Stimulated activated CD8-positive, alpha-beta memory T cell treated with anti-CD3 and anti-CD28 coated beads, Interleukin-15, amount 100 ng/mL, for 1 hour (primary cell): Measurements from ENCODE around the gene MYOM3.
A peak's percentile ranks its signal among the peaks of the same experiment; 100 is the strongest.
"Not testable (repeated sequence)": the region's sequence is repeated elsewhere in the genome, so short reads cannot be mapped to it uniquely, and the experiment has no call there.

Experiments used
- DNase-seq: peaks from one replicate; pipeline ENCODE4 v3.0.0-alpha.2; 2020; ENCODE audit warnings: low read depth

MYOM3 gene

GRCh38 chr1:24071941-24072340 lies 40.0 kb downstream of the MYOM3 start:
- no peak for DNase-seq

DNA sequence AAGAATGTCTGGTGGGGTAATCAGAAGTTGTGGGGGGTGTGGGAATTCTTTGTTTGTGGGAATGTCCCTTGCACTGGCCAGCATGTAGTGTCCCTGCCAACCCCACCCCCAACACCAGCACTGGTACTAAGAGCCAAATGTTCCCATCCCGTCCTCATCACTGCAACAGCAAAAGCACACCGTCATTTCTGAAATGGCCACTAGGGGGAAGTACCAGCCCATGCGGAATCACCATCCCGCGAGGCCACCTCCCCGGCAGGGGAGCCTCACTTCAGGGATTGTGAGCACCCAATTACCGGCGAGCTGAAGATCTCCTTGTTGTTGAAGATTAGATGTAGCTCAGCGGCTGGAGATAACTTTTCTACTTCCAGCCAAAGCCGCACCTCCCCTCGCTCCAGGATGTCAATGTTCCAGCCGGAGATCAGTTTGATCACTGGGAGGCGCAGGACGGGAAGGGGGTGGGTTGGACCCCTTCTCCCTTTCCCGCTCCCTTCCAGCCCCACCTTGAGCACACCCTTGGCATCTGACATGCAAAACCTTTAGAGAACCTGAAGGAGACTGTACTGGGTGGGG lies 41.0 kb downstream of the MYOM3 start:
- DNase-seq: peak; percentile 52

GRCh38 chr1:24069817-24070216 lies 42.1 kb downstream of the MYOM3 start:
- no peak for DNase-seq

DNA sequence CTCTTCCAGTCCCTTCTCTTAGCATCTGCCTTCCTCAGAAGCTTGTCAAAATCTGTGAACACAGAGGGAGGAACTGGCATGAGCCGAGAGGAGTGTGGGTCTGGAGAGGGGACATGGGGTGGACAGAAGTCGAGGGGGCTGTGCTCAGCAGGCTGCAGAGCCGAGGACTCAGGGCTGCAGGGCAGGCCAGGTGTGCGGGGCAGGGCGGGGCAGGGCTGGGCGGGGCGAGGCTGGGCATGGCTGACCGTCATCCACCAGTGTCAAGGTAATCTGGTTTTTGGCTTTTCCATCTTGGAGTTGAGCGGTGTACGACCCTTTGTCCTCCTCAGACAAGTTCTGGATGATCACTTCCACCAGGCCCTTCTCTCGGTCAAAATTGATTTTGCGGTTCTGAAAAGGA lies 44.0 kb downstream of the MYOM3 start:
- no peak for DNase-seq

GRCh38 chr1:24065304-24065703 lies 46.6 kb downstream of the MYOM3 start:
- DNase-seq: no peak

DNA sequence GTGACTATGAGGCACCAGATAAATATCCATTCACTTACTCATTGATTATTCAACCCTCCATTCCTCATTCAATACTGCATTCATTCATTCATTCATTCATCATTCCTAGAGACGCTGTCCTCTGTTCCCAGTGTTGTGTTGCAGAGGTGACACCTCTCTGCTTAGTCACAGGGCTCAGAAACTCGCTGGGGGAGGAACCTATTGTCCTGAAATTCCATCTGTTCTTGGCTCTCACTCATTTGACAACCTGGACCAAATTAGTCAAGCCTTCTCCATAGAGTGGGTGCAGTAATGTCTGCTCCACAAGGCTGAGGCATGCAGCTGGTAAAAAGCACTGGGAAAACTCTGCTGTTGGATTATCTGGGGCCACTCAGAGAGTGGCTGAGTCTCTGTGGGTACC lies 49.7 kb downstream of the MYOM3 start:
- DNase-seq: no peak

DNA sequence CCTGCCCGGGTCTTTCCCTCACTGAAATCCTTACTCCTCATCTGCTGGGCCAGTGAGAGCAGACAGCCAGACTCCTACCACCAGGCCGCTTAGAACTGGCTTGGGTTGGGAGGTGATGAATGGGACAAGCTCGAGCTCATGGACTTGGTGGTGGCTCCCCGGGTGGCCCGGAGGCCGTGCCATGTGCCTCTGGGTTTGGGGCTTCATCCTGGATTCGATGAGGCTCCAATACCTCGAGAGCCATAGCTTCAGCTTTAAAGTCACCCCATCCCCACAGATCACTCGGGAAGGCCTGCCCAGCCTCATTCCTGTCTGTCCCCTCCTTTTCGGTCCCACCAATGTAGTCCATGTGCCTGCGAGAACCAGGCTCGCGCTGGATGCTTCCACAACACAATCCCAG lies 51.5 kb downstream of the MYOM3 start:
- DNase-seq: no peak

- no peak for DNase-seq
Measured at GRCh38 chr1:24058671-24059455, 53.1 kb downstream of the MYOM3 start.

DNA sequence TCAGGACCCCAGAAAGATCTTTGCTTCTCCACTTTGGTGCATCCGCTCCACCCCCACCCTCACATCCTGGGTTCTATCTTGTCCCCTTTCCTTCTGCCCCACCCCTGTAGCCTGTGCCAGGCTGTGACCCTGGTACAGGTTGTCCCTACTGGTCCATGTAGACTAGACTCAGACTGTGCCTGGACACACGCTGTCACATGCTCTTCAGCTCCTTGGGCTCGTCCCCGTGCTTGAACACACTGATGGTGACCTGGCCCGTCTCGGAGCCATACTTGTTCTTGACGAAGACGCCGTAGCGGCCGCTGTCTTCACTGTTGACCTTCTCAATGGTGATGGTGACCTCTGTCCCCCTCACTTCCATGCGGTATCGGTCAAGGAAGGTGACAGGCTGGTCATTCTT lies 54.8 kb downstream of the MYOM3 start:
- no peak for DNase-seq

GRCh38 chr1:24055681-24056080 lies 56.3 kb downstream of the MYOM3 start:
- no peak for DNase-seq

GRCh38 chr1:24052220-24052619 lies 59.7 kb downstream of the MYOM3 start:
- DNase-seq: no peak

GRCh38 chr1:24051206-24051945 lies 60.6 kb downstream of the MYOM3 start:
- DNase-seq: no peak

DNA sequence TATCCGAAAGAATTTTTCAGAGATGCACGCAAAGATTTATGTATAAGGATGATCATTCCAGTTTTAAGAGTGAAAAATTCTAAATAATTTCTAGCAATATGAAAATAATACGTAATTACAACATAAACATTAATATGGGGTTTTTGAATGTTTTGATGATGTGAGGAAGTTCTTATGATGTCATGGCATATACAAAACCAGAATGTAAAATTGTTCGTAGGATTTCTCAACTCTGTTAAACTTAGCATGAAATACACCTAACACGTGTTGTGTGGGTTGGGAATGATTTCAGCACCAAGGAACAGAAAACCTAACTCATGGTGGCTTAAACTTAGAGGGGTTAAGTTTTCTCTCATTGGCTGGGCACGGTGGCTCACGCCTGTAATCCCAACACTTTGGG lies 62.2 kb downstream of the MYOM3 start:
- DNase-seq: no peak

DNA sequence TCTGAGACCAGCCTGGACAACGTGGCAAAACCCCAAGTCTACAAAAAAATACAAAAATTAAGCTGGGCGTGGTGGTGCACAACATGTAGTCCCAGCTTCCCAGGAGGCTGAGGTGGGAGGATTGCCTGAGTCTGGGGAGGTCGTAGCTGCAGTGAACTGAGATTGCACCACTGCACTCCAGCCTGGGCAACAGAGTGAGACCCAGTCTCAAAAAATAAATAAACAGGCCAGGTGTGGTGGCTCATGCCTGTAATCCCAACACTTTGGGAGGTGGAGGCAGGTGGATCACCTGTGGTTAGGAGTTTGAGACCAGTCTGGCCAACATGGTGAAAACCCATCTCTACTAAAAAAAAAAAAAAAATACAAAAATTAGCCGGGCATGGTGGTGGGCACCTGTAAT lies 63.0 kb downstream of the MYOM3 start:
- not testable (repeated sequence) for DNase-seq

GRCh38 chr1:24048205-24048869 lies 63.6 kb downstream of the MYOM3 start:
- no peak for DNase-seq

GRCh38 chr1:24047110-24047477 lies 64.8 kb downstream of the MYOM3 start:
- no peak for DNase-seq

- no peak for DNase-seq
Measured at GRCh38 chr1:24045771-24046170, 66.2 kb downstream of the MYOM3 start.

GRCh38 chr1:24044672-24045071 lies 67.3 kb downstream of the MYOM3 start:
- not testable (repeated sequence) for DNase-seq

DNA sequence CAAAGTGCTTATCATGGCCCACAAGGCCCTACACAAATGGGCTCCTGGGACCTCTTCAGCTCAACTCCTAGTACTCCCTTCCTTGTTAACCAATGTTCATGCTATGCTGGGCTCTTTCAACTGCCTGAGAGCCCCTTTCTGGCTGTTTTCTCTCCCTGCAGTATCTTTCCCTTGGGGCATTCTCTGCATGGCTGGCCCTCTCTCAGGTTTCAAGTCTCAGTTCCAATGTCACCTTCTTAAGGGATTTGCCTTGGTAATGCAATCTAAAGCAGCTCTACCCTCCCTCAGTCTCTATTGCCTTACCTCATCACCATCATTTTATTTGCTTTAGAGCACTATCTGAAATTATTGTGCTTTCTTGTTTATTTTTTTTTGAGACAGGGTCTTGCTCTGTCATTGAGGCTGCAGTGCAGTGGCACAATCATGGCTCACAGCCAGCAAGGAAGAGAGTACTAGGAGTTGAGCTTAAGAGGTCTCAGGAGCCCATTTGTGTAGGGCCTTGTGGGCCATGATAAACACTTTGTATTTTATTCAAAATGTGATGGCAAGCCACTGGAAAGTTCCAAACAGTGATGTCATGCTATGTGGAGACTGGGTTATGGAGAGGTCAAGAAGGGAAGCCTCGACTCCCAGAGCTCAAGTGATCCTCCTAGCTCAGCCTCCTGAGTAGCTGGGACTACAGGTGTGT lies 68.4 kb downstream of the MYOM3 start:
- no peak for DNase-seq

- DNase-seq: no peak
Measured at GRCh38 chr1:24042315-24042714, 69.6 kb downstream of the MYOM3 start.

DNA sequence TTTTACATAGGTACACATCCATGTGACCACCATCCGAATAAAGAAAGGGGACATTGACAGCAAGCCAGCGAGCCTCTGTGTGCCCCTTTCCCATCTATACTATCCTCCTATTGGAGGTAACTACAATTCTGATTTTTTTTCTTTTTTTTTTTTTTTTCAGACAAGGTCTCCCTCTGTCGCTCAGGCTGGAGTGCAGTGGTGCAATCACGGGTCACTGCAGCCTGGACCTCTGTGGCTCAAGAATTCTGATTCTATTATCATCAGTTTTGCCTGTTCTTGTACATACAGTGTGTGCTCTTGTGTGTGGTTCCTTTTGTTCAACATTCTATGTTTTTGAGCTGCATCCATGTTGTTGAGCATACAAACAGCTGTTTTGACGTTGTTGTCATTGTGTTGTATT lies 75.8 kb downstream of the MYOM3 start:
- no peak for DNase-seq

DNA sequence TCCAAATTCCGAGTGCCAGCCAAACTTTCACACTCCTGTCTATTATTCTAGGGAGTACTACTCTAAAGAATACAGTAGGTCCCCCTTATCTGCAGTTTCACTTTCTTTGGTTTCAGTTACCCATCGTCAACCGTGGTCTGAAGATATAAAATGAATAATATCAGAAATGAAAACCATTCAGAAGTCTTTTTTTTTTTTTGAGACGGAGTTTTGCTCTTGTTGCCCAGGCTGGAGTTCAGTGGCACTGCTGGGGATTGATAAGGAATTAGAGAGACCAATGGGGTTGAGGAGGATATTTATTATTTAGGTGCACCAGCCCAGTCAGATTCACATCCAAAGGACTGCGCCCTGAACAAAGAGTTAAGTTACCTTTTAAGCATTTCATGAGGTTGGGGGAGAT lies 79.0 kb downstream of the MYOM3 start:
- DNase-seq: no peak
